ENCODE results near the gene FRMD1. TPM values are rescaled to one million over a fixed set of nuclear protein-coding genes. Genes with fewer than 3 reads are reported as not detected.

FRMD1 gene
- polyA plus RNA-seq, 3 donors: not detected

- no peak overlapping the region for H3K4me2 ChIP-seq (replicated peaks; ENCODE audit: extremely low read depth, low read length, poor library complexity, severe bottlenecking)
- no peak for DNase-seq
- WGBS (ENCODE audit: insufficient coverage): 85% methylated on average over 6 of the region's 10 CpGs
- H3K27me3 Mint-ChIP-seq (ENCODE audit: low read depth in 3 of 3): peaks cover 8 to 15% (median 11%) of the 10 kb centered on the region in 3 donors
- H4K20me1 ChIP-seq (ENCODE audit: insufficient read depth, low read length): no peaks in the 10 kb centered on the region
- peaks cover 0 to 8% (median 6%) of the 10 kb centered on the region in 7 donors for H3K9me3 Mint-ChIP-seq
- H3K27ac ChIP-seq (ENCODE audit: low read depth in 1 of 2, low read length in 2 of 2): no peak overlapping the region
- peaks cover 0 to 4% of the 10 kb centered on the region in 2 donors for H3K27me3 ChIP-seq (ENCODE audit: control insufficient read depth in 2 of 2, insufficient read depth in 2 of 2, low read length in 2 of 2)
- intact Hi-C loops (cut with micrococcal nuclease): no loop called here
- H3K4me1 Mint-ChIP-seq: no peaks in the 10 kb centered on the region
- no peak overlapping the region for H3K4me3 ChIP-seq (replicated peaks in 1 of 3; ENCODE audit: low read depth in 2 of 3, low read length in 3 of 3)
- no peaks in the 10 kb centered on the region for H3K36me3 Mint-ChIP-seq
- H3K36me3 ChIP-seq (replicated peaks in 1 of 2; ENCODE audit: control insufficient read depth in 1 of 2, insufficient read depth in 2 of 2, low read length in 2 of 2): no peaks in the 10 kb centered on the region
- no peak overlapping the region for H2AFZ ChIP-seq (ENCODE audit: insufficient read depth, low read depth, low read length, poor library complexity, severe bottlenecking)
- no peak overlapping the region for H3K27ac Mint-ChIP-seq
- H3K4me3 Mint-ChIP-seq: no peak overlapping the region
- no peaks in the 10 kb centered on the region for H3K4me1 ChIP-seq (ENCODE audit: control insufficient read depth in 1 of 2, insufficient read depth in 2 of 2, low read length in 2 of 2)
- no peak overlapping the region for H3K9ac ChIP-seq (ENCODE audit: insufficient read depth, low read length, poor library complexity, severe bottlenecking)
- no peak for TF ChIP-seq CTCF (IDR thresholded peaks at IDR 0.05)
- peaks cover 0 to 2% of the 10 kb centered on the region in 2 donors for H3K9me3 ChIP-seq (replicated peaks in 1 of 2; ENCODE audit: control insufficient read depth in 1 of 2, insufficient read depth in 1 of 2, low read length in 2 of 2)
- H3K79me2 ChIP-seq (ENCODE audit: insufficient read depth, low read length): no peaks in the 10 kb centered on the region
These were observed 48.4 kb upstream of the FRMD1 start for GRCh38 chr6:168127384-168127868.

- no peak overlapping the region for H3K4me3 Mint-ChIP-seq
These were observed 47.8 kb upstream of the FRMD1 start for GRCh38 chr6:168126566-168127383.

More at GRCh38 chr6:168126566-168127383, 47.8 kb upstream of the FRMD1 start:
- DNase-seq: no peak
- no peaks in the 10 kb centered on the region for H3K4me1 Mint-ChIP-seq
- TF ChIP-seq CTCF (IDR thresholded peaks at IDR 0.05): no peak
- Histone ChIP-seq H3K9me3 (replicated peaks in 1 of 2; ENCODE audit: control insufficient read depth in 1 of 2, insufficient read depth in 1 of 2, low read length in 2 of 2) (peaks cover 0 to 8% of the 10 kb centered on the region in 2 donors), H3K9ac (ENCODE audit: insufficient read depth, low read length, poor library complexity, severe bottlenecking) (no peak overlapping the region), H2AFZ (ENCODE audit: insufficient read depth, low read depth, low read length, poor library complexity, severe bottlenecking) (no peak overlapping the region), H3K4me1 (ENCODE audit: control insufficient read depth in 1 of 2, insufficient read depth in 2 of 2, low read length in 2 of 2) (no peaks in the 10 kb centered on the region), H4K20me1 (ENCODE audit: insufficient read depth, low read length) (no peaks in the 10 kb centered on the region), H3K79me2 (ENCODE audit: insufficient read depth, low read length) (no peaks in the 10 kb centered on the region), H3K27me3 (ENCODE audit: control insufficient read depth in 2 of 2, insufficient read depth in 2 of 2, low read length in 2 of 2) (no peaks in the 10 kb centered on the region), H3K4me2 (replicated peaks; ENCODE audit: extremely low read depth, low read length, poor library complexity, severe bottlenecking) (no peak overlapping the region), H3K4me3 (replicated peaks in 1 of 3; ENCODE audit: low read depth in 2 of 3, low read length in 3 of 3) (no peak overlapping the region), H3K27ac (ENCODE audit: low read depth in 1 of 2, low read length in 2 of 2) (no peak overlapping the region), H3K36me3 (replicated peaks in 1 of 2; ENCODE audit: control insufficient read depth in 1 of 2, insufficient read depth in 2 of 2, low read length in 2 of 2) (no peaks in the 10 kb centered on the region)
- H3K27ac Mint-ChIP-seq: no peak overlapping the region
- intact Hi-C loops (cut with micrococcal nuclease): no loop called here
- H3K27me3 Mint-ChIP-seq (ENCODE audit: low read depth in 3 of 3): peaks cover 4 to 8% (median 4%) of the 10 kb centered on the region in 3 donors
- H3K36me3 Mint-ChIP-seq: no peaks in the 10 kb centered on the region
- WGBS (ENCODE audit: insufficient coverage): 87% methylated on average over 22 of the region's 22 CpGs
- peaks cover 0 to 15% (median 8%) of the 10 kb centered on the region in 7 donors for H3K9me3 Mint-ChIP-seq

All from CD14-positive monocyte (primary cell).